Measurements from ENCODE around the gene OR52A1.

DNA sequence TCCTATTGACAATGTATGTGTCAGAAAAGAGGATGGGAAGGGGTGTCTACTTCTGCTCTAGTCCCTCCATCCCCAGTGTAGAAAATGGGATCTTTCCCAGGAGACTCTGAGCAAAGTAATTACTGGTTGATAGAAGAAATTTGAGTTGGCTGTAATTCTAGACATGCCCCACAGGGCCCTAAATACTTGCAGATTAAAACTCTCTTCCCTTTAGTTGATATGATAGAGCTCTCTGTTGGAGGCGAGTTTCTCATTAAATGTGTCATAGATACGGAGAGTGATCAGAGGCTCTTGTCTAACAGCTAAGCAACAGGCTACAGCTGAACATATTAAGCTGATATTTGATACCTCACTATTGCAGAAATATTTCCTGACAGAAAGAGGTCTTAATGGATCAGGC is 52.3 kb downstream of the OR52A1 start:
- TF ChIP-seq, protein P1, sequence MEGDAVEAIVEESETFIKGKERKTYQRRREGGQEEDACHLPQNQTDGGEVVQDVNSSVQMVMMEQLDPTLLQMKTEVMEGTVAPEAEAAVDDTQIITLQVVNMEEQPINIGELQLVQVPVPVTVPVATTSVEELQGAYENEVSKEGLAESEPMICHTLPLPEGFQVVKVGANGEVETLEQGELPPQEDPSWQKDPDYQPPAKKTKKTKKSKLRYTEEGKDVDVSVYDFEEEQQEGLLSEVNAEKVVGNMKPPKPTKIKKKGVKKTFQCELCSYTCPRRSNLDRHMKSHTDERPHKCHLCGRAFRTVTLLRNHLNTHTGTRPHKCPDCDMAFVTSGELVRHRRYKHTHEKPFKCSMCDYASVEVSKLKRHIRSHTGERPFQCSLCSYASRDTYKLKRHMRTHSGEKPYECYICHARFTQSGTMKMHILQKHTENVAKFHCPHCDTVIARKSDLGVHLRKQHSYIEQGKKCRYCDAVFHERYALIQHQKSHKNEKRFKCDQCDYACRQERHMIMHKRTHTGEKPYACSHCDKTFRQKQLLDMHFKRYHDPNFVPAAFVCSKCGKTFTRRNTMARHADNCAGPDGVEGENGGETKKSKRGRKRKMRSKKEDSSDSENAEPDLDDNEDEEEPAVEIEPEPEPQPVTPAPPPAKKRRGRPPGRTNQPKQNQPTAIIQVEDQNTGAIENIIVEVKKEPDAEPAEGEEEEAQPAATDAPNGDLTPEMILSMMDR (IDR thresholded peaks at IDR 0.05), result no peak
- TF ChIP-seq POLR2A (IDR thresholded peaks at IDR 0.05), result no peak
